ENCODE results near the gene TMEM141.

Gene TMEM141

GRCh38 chr9:136798708-136799078 is 7.5 kb downstream of the TMEM141 start:
- TF ChIP-seq GATA2 (IDR thresholded peaks at IDR 0.05; ENCODE audit: low read depth, low read length) = no peak
- TF ChIP-seq GATA3 (IDR thresholded peaks at IDR 0.05; ENCODE audit: low read depth, low read length) = no peak

DNA sequence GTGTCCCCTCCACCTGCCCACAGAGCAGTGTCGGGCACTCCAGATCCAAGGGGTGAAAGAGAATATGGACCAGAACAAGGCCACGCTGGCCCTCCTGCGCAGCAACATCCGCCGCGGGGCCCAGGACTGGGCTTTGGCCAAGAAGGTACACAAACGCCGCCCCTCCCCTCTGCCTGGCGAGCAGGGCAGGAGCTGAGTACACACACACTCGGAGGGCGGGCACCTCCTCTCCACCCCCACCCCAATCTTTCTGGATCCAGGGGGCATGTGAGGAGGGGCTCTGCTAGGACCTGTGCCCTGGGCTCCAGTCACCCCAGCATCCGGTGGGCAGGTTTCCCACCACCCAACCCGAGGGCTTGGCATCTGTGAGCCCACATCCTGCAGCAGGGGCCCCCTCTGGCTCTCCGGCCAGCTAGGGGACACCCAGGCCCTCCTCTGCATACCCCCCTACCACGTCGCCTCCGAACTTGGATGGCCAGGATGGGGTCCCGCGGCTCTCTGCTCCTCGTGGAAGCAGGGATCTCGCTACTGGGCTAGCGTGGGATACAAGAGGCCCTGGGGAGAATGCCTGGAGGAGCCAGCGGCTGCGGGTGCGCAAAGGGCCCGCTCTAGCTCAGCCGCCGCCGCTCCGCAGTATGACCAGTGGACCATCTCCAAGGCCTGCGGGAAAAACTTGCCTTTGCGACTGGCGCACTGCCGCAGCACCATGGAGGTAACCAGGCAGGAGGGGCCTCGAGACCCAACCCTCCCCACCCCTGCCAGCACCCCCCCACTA is 8.1 kb downstream of the TMEM141 start:
- no peak for TF ChIP-seq GATA2 (IDR thresholded peaks at IDR 0.05; ENCODE audit: low read depth, low read length)
- TF ChIP-seq GATA3 (IDR thresholded peaks at IDR 0.05; ENCODE audit: low read depth, low read length) = no peak

DNA sequence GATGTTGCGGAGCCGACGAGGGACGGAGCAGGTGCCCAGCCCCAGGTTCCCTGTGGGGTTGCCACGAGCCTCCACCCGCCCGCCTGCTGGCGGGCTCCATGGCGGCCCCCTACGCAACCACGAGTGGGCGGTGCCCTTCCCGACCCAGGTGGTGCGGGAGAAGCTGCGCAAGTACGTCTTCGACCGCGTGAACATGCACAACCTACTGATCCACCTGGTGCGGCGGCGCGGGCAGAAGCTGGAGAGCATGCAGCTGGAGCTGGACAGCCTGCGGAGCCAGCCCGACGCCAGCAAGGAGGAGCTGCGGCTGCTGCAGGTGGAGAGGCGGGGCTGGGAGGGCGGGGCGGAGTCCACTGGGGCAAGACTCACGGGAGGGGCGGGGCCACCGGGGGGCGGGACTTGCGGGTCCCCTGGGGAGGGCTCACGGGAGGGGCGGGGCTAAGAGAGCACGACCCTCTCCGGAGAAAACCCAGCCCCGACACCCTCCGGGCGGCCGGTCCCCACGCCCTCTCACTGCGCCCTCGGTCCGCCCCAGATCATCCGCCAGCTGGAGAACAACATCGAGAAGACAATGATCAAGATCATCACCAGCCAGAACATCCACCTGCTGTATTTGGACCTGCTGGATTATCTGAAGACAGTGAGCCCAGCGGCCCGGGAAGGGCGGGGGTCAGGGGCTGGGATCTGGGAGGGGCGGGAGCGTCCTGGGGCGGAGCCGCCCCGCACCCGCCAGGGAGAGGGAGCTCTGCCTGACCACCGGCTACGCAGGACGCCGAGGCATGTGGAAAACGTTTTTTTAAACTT is 8.9 kb downstream of the TMEM141 start:
- TF ChIP-seq GATA3 (IDR thresholded peaks at IDR 0.05; ENCODE audit: low read depth, low read length) (no peak), GATA2 (IDR thresholded peaks at IDR 0.05; ENCODE audit: low read depth, low read length) (no peak)

DNA sequence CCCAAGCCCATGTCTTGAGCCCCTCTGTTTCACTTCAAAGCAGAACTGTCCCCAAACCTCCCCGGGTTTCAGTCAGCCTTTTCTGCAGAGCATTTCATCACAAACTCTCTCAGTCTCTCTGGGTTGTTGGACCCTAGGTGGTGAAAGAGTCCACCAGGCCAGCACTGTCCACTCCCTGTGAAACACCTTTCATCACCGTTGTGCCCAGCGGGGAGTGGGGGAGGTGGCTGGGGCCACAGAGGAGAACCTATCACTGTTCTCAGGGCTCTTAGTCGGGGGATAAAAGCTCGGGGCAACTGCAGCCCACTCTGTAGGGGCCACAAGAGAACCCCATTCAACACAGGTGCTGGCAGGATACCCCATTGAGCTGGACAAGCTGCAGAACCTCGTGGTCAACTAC is 11.2 kb downstream of the TMEM141 start:
- TF ChIP-seq GATA3 (IDR thresholded peaks at IDR 0.05; ENCODE audit: low read depth, low read length) (no peak), GATA2 (IDR thresholded peaks at IDR 0.05; ENCODE audit: low read depth, low read length) (no peak)

- no peak for TF ChIP-seq GATA3 (IDR thresholded peaks at IDR 0.05; ENCODE audit: low read depth, low read length)
- no peak for TF ChIP-seq GATA2 (IDR thresholded peaks at IDR 0.05; ENCODE audit: low read depth, low read length)
These were observed 12.7 kb downstream of the TMEM141 start for GRCh38 chr9:136803551-136804508.

- TF ChIP-seq GATA3 (IDR thresholded peaks at IDR 0.05; ENCODE audit: low read depth, low read length) = no peak
- TF ChIP-seq GATA2 (IDR thresholded peaks at IDR 0.05; ENCODE audit: low read depth, low read length) = no peak
These were observed 13.5 kb downstream of the TMEM141 start for GRCh38 chr9:136804509-136805206.

GRCh38 chr9:136805207-136805740 is 14.1 kb downstream of the TMEM141 start:
- no peak for TF ChIP-seq GATA3 (IDR thresholded peaks at IDR 0.05; ENCODE audit: low read depth, low read length)
- TF ChIP-seq GATA2 (IDR thresholded peaks at IDR 0.05; ENCODE audit: low read depth, low read length) = no peak

DNA sequence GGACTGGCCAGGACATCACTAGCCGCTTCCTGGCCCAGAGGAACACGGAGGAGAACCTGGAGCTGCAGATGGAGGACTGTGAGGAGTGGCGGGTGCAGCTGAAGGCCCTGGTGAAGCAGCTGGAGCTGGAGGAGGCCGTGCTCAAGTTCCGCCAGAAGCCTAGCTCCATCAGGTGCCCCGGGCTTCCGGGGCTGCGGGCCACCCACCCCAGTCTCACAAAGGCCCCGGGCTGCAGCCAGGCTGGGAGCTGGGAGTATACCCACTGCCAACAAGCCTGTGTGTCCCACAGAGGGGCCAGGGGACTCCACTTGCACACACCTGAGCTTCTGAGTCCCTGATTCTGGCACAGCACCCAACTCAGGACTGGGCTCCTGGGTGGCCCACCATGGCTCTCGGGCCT is 14.9 kb downstream of the TMEM141 start:
- no peak for TF ChIP-seq GATA3 (IDR thresholded peaks at IDR 0.05; ENCODE audit: low read depth, low read length)
- no peak for TF ChIP-seq GATA2 (IDR thresholded peaks at IDR 0.05; ENCODE audit: low read depth, low read length)

GRCh38 chr9:136806631-136807201 is 15.6 kb downstream of the TMEM141 start:
- no peak for TF ChIP-seq GATA2 (IDR thresholded peaks at IDR 0.05; ENCODE audit: low read depth, low read length)
- no peak for TF ChIP-seq GATA3 (IDR thresholded peaks at IDR 0.05; ENCODE audit: low read depth, low read length)

- no peak for TF ChIP-seq GATA3 (IDR thresholded peaks at IDR 0.05; ENCODE audit: low read depth, low read length)
- no peak for TF ChIP-seq GATA2 (IDR thresholded peaks at IDR 0.05; ENCODE audit: low read depth, low read length)
These were observed 16.3 kb downstream of the TMEM141 start, which contains the start of gene RABL6 for GRCh38 chr9:136807281-136808074. Gene RABL6, plus strand, starts transcription at chr9:136807948. Its CDS starts 249 bp downstream, at chr9:136808197.

DNA sequence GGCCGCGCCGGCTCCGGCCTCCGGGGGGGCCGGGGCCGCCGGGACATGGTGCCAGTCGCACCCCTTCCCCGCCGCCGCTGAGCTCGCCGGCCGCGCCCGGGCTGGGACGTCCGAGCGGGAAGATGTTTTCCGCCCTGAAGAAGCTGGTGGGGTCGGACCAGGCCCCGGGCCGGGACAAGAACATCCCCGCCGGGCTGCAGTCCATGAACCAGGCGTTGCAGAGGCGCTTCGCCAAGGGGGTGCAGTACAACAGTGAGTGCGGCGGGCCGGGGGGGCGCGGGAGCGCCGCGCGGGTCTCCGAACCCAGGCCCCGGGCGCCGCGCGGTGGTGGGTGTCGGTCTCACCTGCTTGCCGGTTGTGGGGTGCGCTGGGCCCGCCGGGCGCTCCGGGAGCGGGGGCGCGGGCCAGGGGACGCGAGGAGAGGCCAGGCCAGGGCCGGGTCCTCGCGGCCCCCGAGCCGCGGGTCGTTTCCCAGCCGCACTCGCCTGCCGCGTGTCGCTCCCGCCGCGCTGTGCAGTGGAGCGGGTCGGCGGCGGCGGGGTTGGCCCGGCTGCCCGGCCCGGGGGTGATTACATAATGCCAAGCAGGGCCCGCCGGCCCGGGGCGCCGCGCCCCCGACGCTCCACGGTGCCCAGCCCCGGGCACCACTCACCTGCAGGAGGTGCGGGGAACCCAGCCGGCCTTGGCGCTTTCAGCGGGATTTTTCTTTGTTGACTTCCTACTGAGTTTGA is 17.1 kb downstream of the TMEM141 start:
- TF ChIP-seq GATA3 (IDR thresholded peaks at IDR 0.05; ENCODE audit: low read depth, low read length) (no peak), GATA2 (IDR thresholded peaks at IDR 0.05; ENCODE audit: low read depth, low read length) (no peak)
